Ishikawa (cell line): ENCODE data around the gene AIP.

Experiments
- CEBPB ChIP-seq: IDR thresholded peaks from 2 replicates; pipeline ENCODE4 v1.6.1; 2012
- CREB1 ChIP-seq: IDR thresholded peaks from 2 replicates; pipeline ENCODE4 v1.6.1; 2012; ENCODE audit warnings: low read depth
- EGR1 ChIP-seq: IDR thresholded peaks from 2 replicates; pipeline ENCODE4 v1.6.1; 2012
- EP300 ChIP-seq: IDR thresholded peaks from 2 replicates; pipeline ENCODE4 v1.6.1; 2012; ENCODE audit warnings: borderline replicate concordance
- FOXM1 ChIP-seq: IDR thresholded peaks from 2 replicates; pipeline ENCODE4 v1.6.1; 2012; ENCODE audit warnings: low read depth, borderline replicate concordance
- MAX ChIP-seq: IDR thresholded peaks from 2 replicates; pipeline ENCODE4 v1.6.1; 2012
- NFIC ChIP-seq: IDR thresholded peaks from 2 replicates; pipeline ENCODE4 v1.6.1; 2012
- RAD21 ChIP-seq: IDR thresholded peaks from 2 replicates; pipeline ENCODE4 v1.6.1; 2012; ENCODE audit warnings: low read depth
- REST ChIP-seq: IDR thresholded peaks from 2 replicates; pipeline ENCODE4 v1.6.1; 2012; ENCODE audit warnings: low read depth, mild to moderate bottlenecking
- TAF1 ChIP-seq: IDR thresholded peaks from 2 replicates; pipeline ENCODE4 v1.6.1; 2012; ENCODE audit warnings: low read depth, mild to moderate bottlenecking
- TCF12 ChIP-seq: IDR thresholded peaks from 2 replicates; pipeline ENCODE4 v1.6.1; 2012; ENCODE audit warnings: low read depth
- TEAD4 ChIP-seq: IDR thresholded peaks from 2 replicates; pipeline ENCODE4 v1.6.1; 2012
- USF1 ChIP-seq: IDR thresholded peaks from 2 replicates; pipeline ENCODE4 v1.6.1; 2012
- YY1 ChIP-seq: IDR thresholded peaks from 2 replicates; pipeline ENCODE4 v1.6.1; 2012; ENCODE audit warnings: low read depth
- ZBTB7A ChIP-seq: IDR thresholded peaks from 2 replicates; pipeline ENCODE4 v1.6.1; 2012; ENCODE audit warnings: low read depth

The AIP gene

GRCh38 chr11:67438158-67438902, 44.5 kb upstream of the AIP start:
- TF ChIP-seq CEBPB, result no peak

- no peak for TF ChIP-seq TCF12
- TF ChIP-seq RAD21, result peak; percentile 19; the same call in 1 of the 2 replicates
- TF ChIP-seq EGR1, result no peak
- peak; percentile 46; the same call in 1 of the 2 replicates for TF ChIP-seq NFIC
Measured at GRCh38 chr11:67439321-67440228, 43.3 kb upstream of the AIP start.

GRCh38 chr11:67440229-67441097, 42.4 kb upstream of the AIP start:
- TF ChIP-seq TAF1 (no peak), USF1 (no peak), CEBPB (no peak), ZBTB7A (no peak), RAD21 (no peak), EGR1 (no peak), FOXM1 (no peak), REST (no peak), TEAD4 (no peak), CREB1 (no peak), MAX (no peak), YY1 (no peak), NFIC (no peak), TCF12 (no peak)

- TF ChIP-seq EP300 (no peak), TCF12 (no peak), REST (no peak), YY1 (no peak), CREB1 (no peak), RAD21 (no peak), TAF1 (no peak), USF1 (no peak), CEBPB (no peak), TEAD4 (no peak), ZBTB7A (no peak), FOXM1 (no peak), MAX (no peak), EGR1 (no peak), NFIC (no peak)
Measured at GRCh38 chr11:67441098-67441563, 41.7 kb upstream of the AIP start.

- no peak for TF ChIP-seq MAX
- TF ChIP-seq EP300, result no peak
- no peak for TF ChIP-seq USF1
- TF ChIP-seq CREB1, result no peak
- TF ChIP-seq YY1, result no peak
- no peak for TF ChIP-seq RAD21
- no peak for TF ChIP-seq TAF1
- TF ChIP-seq TEAD4, result no peak
- TF ChIP-seq REST, result no peak
- no peak for TF ChIP-seq TCF12
- TF ChIP-seq EGR1, result no peak
- no peak for TF ChIP-seq FOXM1
- no peak for TF ChIP-seq ZBTB7A
- no peak for TF ChIP-seq NFIC
- TF ChIP-seq CEBPB, result no peak
Measured at GRCh38 chr11:67441731-67442351, 41.0 kb upstream of the AIP start.
